GM19043 (cell line): Measurements from ENCODE around the gene FGF14.

Experiments
- ATAC-seq: cut with Tn5 transposase; IDR thresholded peaks from one replicate; pipeline ENCODE4 v1.9.1; 2021; ENCODE audit warnings: low read depth; ENCODE audit not compliant: unreplicated experiment

The FGF14 gene

DNA sequence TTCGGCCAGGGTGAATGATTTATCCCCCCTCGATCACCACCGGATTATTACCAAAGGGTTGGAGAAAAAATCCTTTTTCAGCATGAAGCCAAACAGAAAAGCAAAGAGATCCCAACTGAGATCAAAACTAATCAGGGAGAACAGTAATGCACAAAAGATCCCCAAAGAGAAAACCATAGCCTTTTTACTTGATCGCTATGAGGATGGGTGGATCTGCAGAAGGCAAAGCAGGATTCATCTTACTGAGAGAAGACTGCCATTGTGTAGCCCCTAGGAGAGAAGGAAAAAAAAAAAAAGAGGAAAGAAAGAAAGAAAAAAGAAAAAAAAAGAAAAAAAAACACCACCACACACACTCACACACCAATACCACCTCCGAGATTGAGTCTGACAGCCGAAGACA lies at the start of gene FGF14:
Gene FGF14, minus strand, starts transcription at position 283 of the 400 bp plus-strand sequence.
- no peak for ATAC-seq

DNA sequence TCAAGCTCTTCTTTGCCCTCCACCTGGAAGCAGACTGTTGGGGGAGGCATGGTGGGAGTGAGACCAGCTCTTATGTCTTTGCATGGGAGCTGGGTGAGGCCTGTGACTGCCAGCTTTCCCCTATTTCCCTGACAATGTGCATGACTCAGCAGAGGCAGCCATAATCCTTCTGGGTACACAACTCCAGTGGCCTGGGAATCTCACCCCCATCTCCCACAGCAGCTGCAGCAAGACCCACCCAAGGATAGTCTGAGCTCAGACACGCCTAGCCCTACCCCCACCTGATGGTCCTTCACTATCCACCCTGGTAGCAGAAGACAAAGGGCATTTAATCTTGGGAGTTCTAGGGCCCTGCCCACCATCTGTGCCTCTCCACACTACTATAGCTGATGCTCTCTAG lies 41.4 kb upstream of the FGF14 start:
- ATAC-seq = no peak

DNA sequence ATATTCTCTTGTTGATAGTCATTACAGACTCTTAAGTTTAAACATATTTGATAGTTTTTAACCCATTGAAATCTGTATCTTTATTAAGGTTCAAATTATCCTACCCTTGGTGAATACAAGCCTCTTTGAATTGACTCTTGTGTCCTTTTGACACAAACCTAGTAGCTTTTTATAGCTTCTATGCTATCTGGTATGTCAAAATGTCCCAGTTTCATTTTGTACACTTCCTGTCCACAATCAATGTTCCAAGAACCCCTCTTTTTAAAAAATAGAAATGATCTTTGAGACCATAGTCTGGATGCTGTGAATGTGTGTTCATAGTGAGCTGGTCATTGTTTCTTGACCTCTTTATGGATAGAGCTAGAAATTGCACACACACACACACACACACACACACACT lies 39.2 kb upstream of the FGF14 start:
- peak; percentile 43 for ATAC-seq

DNA sequence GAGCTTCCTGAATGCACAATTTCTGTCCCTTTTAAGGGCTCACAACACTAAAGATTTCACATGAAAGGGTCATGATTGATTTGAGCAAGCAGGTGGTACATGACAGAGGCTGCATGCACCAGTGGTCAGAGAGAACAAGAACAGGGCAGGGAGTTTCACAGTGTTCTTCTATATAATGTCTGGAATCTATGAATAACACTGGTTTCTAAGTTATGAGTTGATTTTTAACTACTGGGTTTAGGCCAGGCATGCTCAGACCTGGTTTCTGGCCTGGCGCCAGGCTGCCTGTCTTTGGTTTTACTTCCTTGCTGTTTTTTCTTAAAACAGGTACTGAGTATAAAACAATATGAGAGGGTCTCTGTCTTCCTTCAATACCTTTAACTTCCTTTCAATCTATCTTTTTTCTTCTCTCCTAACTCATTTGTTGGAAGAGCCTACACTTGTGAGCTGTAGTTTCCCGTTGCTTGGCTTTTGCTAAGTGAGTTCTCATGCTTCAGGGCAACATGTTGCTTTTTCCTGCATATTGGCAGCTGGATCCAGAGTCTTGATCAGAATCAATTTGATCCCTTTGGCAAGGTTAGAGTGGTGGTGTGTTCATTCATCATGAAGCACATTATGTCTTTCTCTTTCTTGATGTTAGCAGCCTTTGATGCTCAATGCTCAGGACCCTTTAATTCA lies 38.5 kb upstream of the FGF14 start:
- ATAC-seq = peak; percentile 46

DNA sequence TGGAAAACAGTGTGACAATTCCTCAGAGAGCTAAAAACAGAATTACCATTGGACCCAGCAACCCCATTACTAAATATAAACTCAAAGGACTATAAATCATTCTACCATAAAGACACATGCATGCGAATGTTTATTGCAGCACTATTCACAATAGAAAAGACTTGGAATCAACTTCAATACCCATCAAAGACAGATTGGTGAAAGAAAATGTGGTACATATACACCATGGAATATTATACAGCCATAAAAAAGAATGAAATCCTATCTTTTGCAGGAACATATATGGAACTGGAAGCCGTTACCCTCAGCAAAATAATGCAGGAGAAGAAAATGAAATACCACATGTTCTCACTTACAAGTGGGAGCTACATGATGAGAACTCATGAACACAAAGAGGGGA lies 20.8 kb upstream of the FGF14 start:
- no peak for ATAC-seq

GRCh38 chr13:102405499-102406100 lies 3.8 kb upstream of the FGF14 start:
- ATAC-seq = no peak

GRCh38 chr13:102402290-102402689 lies 442 bp upstream of the FGF14 start:
- no peak for ATAC-seq

GRCh38 chr13:102401265-102401664 lies 583 bp downstream of the FGF14 start:
- ATAC-seq = no peak

GRCh38 chr13:102400675-102401145 lies 1.1 kb downstream of the FGF14 start:
- ATAC-seq = no peak

GRCh38 chr13:102399791-102400674 lies 1.8 kb downstream of the FGF14 start:
- peak; percentile 39 for ATAC-seq

- ATAC-seq = no peak
Observed at GRCh38 chr13:102395939-102396338, 5.9 kb downstream of the FGF14 start.

GRCh38 chr13:102395174-102395573 lies 6.7 kb downstream of the FGF14 start:
- no peak for ATAC-seq

GRCh38 chr13:102394158-102395053 lies 7.4 kb downstream of the FGF14 start:
- ATAC-seq = peak; percentile 96

DNA sequence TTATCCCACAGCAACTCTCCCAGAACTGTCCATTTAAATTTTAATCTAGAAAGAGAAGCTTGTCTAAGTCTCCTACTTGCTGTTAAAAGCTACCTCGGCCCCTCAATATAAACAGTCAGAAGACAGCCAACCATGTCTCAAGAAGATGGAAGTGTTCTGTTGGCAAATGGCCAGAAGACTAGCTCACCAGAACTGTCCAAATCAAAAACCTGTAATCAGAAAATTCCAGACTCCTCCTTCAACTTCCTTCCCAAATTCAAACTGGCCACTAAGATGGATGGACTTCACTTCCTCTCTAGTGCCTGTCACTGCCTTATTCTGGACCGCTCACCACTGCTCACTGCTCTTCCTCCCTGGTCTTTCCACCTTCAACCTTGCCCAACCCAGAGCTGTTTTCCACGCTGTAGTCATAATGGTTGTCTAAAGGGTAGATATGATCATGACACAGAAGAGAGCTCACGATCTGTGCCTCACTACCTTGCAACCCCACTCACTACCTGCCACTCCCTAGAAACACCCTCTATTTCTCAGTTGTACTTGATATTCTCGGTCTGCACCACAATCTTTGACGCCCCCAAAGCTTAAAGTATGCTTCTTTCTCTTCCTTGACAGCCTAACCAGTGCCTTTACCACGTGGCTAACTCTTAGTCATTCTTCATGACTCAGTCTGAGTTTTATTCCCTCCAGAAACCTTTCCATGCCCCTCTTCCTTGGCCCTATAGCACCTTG lies 9.2 kb downstream of the FGF14 start:
- ATAC-seq = no peak

DNA sequence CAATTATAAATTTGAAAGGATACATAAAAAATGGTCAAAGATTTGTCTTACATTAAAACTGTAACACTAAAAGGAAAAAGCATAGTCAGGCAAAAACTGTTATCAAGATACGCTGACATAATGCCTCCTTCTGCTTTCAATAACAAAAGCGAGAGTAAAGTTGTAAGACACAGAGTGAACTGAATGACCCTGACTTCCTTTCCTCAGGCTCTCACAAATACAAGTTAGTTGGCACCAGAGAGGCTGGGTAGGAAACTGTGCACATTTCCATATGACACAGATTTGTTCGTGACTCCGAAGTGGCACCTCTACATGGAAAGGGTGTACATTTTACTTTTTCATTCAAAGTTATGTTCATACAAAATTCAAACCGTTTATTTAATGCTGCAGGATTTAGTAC lies 15.4 kb downstream of the FGF14 start:
- ATAC-seq = no peak

GRCh38 chr13:102380012-102380411 lies 21.8 kb downstream of the FGF14 start:
- no peak for ATAC-seq

DNA sequence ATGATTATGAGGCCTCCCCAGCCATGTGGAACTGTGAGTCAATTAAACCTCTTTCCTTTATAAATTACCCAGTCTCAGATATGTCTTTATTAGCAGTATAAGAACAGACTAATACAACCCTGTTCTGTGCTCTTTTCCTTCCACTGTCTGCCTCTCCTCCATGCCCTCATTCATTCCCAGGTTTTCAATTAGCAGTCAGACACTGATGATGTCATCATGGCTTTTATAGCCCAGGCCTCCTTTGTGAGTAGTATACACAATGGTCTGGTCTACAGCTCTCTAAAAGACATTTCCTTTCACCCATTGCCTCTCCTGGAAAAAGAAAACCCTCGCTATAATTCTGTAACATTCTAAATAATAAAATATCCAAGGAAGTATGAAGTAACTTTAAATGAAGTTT lies 25.5 kb downstream of the FGF14 start:
- ATAC-seq = no peak

DNA sequence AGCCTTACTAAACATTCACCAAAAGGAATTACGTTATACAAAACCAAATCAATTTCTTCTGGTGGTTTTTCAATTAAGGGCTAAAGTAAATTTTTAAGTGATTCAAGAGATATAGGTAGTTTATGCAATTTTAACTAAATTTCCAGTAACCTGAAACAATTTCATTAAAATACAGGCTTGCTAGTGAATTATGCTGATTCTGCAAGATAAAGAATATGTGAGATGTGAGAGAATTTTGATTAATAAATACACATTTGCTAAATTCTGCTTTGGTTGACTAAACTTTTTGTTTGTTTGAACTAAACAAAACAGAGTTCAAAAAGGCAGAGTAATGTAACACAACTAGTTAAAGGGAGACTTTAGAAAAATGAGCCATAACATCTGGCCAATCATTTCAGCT lies 27.1 kb downstream of the FGF14 start:
- no peak for ATAC-seq

GRCh38 chr13:102374233-102374632 lies 27.6 kb downstream of the FGF14 start:
- no peak for ATAC-seq

GRCh38 chr13:102373221-102373620 lies 28.6 kb downstream of the FGF14 start:
- no peak for ATAC-seq
